HG03175 (cell line): ENCODE results near the gene HASPIN.
"Not testable (repeated sequence)": the region's sequence is repeated elsewhere in the genome, so short reads cannot be mapped to it uniquely, and the experiment has no call there.

Experiments
- ATAC-seq: cut with Tn5 transposase; IDR thresholded peaks from one replicate; pipeline ENCODE4 v1.9.1; 2021; ENCODE audit warnings: mild to moderate bottlenecking, moderate library complexity; ENCODE audit not compliant: unreplicated experiment

HASPIN gene

GRCh38 chr17:3695723-3696411 lies 27.8 kb upstream of the HASPIN start, which contains the start of gene P2RX5:
P2RX5 (minus strand) TSS chr17:3696155; CDS start chr17:3696005, 150 bp downstream.
- no peak for ATAC-seq

DNA sequence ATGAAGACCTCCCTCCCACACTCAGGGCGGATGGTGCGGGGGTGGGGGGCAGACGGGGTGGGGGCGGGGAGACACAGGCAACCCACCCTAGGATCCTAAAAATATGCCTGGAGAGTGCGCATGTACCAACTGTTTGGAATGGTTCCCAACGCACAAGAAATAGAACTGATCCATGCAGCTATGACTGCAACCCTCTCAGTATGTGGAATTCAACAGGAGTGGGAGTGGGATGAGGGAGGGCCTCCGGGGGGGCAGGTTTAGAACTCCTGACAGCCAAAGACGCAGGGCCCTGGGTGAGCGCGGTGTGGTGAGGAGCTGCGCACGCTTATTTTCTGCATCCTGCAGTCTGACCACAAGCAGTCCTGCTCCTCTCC lies 26.6 kb upstream of the HASPIN start:
- ATAC-seq: no peak

GRCh38 chr17:3698139-3698538 lies 25.6 kb upstream of the HASPIN start:
- no peak for ATAC-seq

GRCh38 chr17:3699951-3700350 lies 23.8 kb upstream of the HASPIN start:
- ATAC-seq: no peak

DNA sequence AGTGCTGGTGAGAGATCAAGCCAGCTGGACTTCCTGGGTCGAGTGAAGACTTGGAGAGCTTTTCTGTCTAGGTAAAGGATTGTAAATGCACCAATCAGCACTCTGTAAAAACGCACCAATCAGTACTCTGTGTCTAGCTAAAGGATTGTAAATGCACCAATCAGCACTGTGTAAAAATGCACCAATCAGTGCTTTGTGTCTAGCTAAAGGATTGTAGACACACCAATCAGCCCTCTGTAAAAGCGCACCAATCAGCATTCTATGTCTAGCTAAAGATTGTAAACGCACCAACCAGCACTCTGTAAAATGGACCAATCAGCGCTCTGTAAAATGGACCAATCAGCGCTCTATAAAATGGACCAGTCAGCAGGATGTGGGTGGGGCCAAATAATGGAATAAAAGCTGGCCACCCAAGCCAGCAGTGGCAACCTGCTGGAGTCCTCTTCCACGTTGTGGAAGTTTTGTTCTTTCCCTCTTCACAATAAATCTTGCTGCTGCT lies 21.6 kb upstream of the HASPIN start:
- ATAC-seq: not testable (repeated sequence)

- no peak for ATAC-seq
These were observed 18.6 kb upstream of the HASPIN start for GRCh38 chr17:3704931-3705717.

DNA sequence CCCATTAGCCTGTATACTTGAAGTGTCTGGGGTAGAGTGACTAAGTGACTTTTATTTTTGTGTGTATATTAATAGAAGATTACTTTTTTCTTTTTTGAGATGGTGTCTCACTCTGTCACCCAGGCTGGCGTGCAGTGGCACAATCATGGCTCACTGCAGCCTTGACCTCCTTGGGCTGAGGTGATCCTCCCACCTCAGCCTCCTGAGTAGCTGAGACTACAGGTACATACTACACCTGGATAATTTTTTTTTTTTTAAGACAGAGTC lies 18.1 kb upstream of the HASPIN start:
- not testable (repeated sequence) for ATAC-seq

- ATAC-seq: no peak
These were observed 15.3 kb upstream of the HASPIN start for GRCh38 chr17:3708366-3708765.

DNA sequence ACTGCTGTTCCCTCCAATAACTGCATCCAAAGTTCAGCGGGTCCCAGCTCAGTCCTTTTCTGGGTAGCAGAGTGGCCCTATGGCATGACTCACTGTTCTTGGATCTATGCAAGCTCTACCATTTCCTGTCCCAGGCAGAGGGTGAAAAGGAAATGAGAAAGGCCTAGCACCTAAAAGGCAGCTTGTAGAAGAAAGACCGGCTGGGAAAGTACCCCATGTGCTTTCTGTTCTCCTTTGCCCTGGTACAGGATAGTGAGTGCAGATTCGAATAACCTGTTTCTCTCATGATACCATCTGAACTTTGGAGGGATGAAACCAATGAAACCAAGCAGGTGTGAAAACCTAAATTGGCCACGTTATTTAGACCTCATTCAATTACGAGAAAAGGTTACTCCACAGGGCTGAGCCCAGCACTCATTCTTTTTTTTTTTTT lies 12.7 kb upstream of the HASPIN start:
- peak; percentile 96 for ATAC-seq

DNA sequence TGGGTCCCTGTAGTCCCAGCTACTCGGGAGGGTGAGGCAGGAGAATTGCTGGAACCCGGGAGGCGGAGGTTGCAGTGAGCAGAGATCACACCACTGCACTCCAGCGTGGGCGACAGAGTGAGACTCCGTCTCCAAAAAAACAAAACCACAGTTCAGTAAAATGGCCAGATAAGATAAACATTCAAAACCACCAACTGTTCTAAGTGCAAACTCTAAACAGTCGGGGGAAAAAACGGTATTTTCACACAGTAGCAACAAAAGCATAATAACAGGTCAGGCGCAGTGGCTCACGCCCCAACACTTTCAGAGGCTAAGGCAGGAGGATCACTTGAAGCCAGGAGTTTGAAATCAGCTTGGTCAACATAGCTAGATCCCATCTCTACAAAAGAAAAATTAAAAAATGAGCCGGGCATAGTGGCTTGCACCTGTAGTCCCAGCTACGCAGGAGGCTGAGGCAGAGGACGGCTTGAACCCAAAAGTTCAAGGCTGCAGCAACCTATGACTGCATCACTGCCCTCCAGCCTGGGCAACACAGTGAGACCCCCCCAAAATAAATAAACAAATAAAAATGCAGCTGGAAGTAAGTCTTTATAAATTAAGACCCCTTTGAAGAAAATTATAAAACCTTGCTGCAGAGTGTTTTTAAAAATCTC lies 10.8 kb upstream of the HASPIN start:
- no peak for ATAC-seq

DNA sequence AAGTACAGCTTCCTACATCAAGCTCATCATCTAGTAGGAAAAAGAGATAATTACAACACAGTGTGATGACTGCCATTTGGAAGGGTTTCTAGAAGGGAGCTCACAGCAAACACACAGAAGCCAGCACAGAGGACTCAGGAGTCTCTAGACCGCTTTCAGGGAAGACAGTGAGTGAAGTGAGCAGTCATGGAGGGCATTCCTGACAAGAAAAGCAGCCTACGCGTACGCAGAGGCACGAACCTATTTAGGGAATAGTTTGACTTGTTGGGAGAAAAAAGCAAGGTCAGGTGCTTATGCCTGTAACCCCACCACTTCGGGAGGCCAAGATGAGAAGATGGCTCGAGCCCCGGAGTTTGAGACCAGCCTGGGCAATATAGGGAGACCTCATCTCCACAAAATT lies 8.4 kb upstream of the HASPIN start:
- no peak for ATAC-seq

DNA sequence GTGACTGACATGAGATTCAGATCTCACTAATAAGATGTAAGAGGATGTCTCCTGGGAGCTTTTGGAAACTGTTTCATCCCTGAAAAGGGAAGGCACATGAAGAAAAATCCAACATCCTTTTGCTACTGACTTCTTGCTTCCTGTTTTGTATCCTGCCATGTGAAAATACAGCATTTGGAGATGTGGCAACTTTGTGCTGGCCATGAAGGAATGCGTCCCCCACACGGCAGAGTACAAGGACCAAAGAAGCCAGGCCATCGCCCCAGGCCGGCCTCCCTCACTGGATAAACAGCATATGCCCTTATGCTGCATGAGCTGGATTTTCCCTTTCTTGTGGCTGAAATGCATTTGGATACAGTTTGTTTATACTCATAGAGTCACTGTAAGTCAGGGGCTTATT lies 5.5 kb upstream of the HASPIN start:
- no peak for ATAC-seq

DNA sequence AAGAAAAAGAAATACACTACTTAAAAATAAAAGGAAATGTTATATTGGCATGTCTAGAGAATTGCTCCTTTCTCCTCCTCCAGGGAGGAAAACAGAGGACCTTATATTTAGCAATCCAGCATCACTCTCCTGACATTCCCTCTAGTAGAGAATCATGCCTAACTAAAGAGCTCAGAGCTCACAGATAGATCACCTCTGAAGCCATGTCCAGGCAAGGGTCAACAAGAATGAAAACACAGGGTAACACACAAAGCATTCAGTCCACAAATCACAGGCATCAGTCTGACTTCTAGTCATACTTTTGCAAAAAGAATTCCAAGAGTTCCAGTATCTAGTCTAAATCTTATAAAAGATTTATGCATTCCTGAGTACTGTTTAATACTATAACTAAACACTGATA lies 4.4 kb upstream of the HASPIN start:
- ATAC-seq: no peak

GRCh38 chr17:3722716-3723115 lies 987 bp upstream of the HASPIN start:
- no peak for ATAC-seq

DNA sequence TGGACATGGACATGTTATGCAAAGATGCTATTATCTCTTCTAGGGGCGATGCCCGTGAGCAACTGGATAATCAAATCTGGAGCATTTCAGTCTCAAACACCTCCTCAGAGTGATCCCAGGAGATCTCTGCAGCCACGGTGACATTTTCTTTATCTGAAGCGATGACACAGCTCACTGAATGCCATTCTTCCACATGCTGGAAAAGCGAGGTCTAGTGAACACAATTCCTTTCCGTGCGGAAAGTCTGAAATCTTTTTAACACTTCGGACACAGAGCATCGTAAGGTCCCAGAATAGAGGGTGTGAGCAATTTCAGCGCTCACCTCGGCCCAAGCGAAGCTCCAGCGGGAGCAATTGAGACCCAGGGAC lies 531 bp upstream of the HASPIN start:
- ATAC-seq: no peak

GRCh38 chr17:3724378-3725077 lies 825 bp downstream of the HASPIN start:
- ATAC-seq: no peak

DNA sequence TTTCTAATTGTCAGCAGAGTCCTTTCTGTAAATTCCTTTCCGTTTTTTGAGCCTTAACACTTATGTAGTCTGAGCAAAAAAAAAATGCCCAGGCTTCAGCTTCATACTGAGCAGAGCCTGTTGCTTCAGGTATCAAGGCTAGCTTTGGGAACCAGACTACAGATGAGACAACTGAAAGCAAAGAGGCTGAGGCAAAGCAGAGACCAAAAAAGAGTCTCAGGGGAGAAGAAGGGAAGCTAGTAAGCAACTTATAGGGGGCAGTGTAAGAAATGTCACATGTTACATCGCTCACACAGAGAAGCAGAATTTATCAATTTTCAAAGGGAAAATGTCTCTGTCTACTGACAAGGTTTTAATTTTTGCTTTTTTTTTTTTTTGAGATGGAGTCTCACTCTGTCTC lies 3.3 kb downstream of the HASPIN start:
- ATAC-seq: no peak

DNA sequence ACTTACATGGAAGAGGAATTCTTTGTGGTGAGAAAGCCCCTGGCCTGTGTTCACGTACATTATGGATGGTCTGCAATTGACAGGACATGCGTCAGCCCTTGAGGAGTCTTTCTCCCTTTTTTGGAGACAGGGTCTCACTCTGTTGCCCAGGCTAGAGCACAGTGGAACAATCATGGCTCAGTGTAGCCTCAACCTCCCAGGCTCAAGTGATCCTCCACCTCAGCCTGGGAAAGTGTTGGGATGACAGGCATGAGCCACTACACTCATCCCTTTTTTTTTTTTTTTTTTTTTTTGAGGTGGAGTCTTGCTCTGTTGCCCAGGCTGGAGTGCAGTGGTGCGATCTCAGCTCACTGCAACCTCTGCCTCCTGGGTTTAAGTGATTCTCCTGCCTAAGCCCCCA lies 4.4 kb downstream of the HASPIN start:
- ATAC-seq: not testable (repeated sequence)

DNA sequence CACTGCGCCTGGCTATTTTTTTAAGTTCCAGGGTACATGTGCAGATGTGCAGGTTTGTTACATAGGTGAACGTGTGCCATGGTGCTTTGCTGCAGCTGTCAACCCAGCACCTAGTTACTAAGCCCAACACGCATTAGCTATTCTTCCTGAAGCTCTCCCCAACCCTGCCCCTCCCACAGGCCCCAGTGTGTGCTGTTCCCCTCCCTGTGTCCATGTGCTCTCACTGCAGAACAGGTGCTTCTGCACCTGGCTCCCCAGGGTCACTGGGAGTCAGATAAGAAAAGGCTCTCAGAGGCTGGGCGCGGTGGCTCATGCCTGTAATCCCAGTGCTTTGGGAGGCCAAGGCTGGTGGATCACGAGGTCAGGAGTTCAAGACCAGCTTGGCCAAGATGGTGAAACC lies 6.2 kb downstream of the HASPIN start:
- no peak for ATAC-seq

- ATAC-seq: no peak
These were observed 7.3 kb downstream of the HASPIN start for GRCh38 chr17:3730881-3731429.

GRCh38 chr17:3732210-3732621 lies 8.5 kb downstream of the HASPIN start:
- no peak for ATAC-seq
